Prostate gland (tissue), 2 donors: ENCODE data around the gene USP4. TPM values are rescaled to one million over a fixed set of nuclear protein-coding genes. Genes with fewer than 3 reads are reported as not detected.

Source experiments
- DNase-seq: peaks from one replicate; pipeline ENCODE4 v3.0.0-alpha.2; 2019; ENCODE audit warnings: low spot score
- H3K27ac ChIP-seq, 2 donors: fragments of 200-600 bp; sonication (generic); 2 replicates each; pipeline ENCODE4 v1.5.1; 2017 to 2019
- H3K27me3 ChIP-seq: fragments of 200-600 bp; sonication (generic); replicated peaks from 2 replicates; pipeline ENCODE4 v1.5.1; 2019; ENCODE audit not compliant: insufficient read depth
- H3K36me3 ChIP-seq, 2 donors: fragments of 200-600 bp; sonication (generic); 1 replicate in 1 of 2; 2 replicates in 1 of 2; pipeline versions ENCODE4 v1.5.1 to v1.8.1; 2017 to 2019
- H3K4me1 ChIP-seq: fragments of 200-600 bp; sonication (generic); replicated peaks from 2 replicates; pipeline ENCODE4 v1.5.1; 2019
- H3K4me3 ChIP-seq, 2 donors: fragments of 200-600 bp; sonication (generic); 2 replicates each; pipeline ENCODE4 v1.5.1; 2017 to 2019
- H3K9me3 ChIP-seq: fragments of 200-600 bp; sonication (generic); 2 replicates; pipeline ENCODE4 v1.5.1; 2017
- CTCF ChIP-seq, 4 experiments: fragments of 200-600 bp in 2 of 4; fragments of 450-650 bp in 2 of 4; sonication (generic) in 2 of 4; IDR thresholded peaks; 1 replicate in 3 of 4; 2 replicates in 1 of 4; pipeline ENCODE4 v1.5.1; 2016 to 2019; ENCODE audit warnings: antibody characterized with exemption in 4 of 4, mild to moderate bottlenecking in 2 of 4, moderate library complexity in 2 of 4
- POLR2A ChIP-seq: fragments of 450-650 bp; IDR thresholded peaks from one replicate; pipeline ENCODE4 v1.6.1; 2016; ENCODE audit warnings: antibody characterized with exemption, mild to moderate bottlenecking
- POLR2AphosphoS5 ChIP-seq: sonication (generic); formaldehyde crosslinking; IDR thresholded peaks from one replicate; pipeline ENCODE4 v1.6.1; 2017; ENCODE audit warnings: antibody characterized with exemption
- WGBS: methylation state at CpG from one replicate; pipeline ENCODE4 v1.1.5; 2018; 5-methylcytosine and 5-hydroxymethylcytosine counted together
- intact Hi-C: fragments of 100-400 bp; cut with DNase I; formaldehyde crosslinking; loops from one replicate; pipeline ENCODE4 v1.14.2; 2022
- total RNA-seq, 2 donors: library from RNA; depleted of rRNA; stranded (reverse); fragments of >200 nt; gene quantifications; one replicate each; pipeline ENCODE4 v1.1.0, GENCODE V29; 2016

USP4 gene
- total RNA-seq, 2 donors from 2014 or later: 18.3 to 30.8 TPM

GRCh38 chr3:49276475-49277382, 63.1 kb downstream of the USP4 start, which contains the start of gene C3orf62:
TSS of gene C3orf62 (minus strand) at chr3:49277232. CDS start at chr3:49276872, 360 bp downstream.
- H3K4me3 ChIP-seq: peak within 1 kb of the TSS; percentile 35 to 42
- 1% methylated on average over 44 of the region's 51 CpGs for WGBS
- H3K4me1 ChIP-seq: peaks cover 21% of the 10 kb centered on the region
- peak within 1 kb of the TSS; percentile 96 to 98 for H3K27ac ChIP-seq
- H3K27me3 ChIP-seq: no peaks in the 10 kb centered on the region
- DNase-seq: peak; percentile 87
- intact Hi-C loops: loop anchor here (5.0 kb wide), 1 partner anchor 104 kb away; the partner anchor contains the start of gene KLHDC8B
- H3K36me3 ChIP-seq: no peaks in the 10 kb centered on the region
- no peak for TF ChIP-seq POLR2A
- no peak for TF ChIP-seq CTCF (IDR thresholded peaks at IDR 0.05)
- no peak for TF ChIP-seq POLR2AphosphoS5
- H3K9me3 ChIP-seq: no peaks in the 10 kb centered on the region

- Histone ChIP-seq H3K36me3 (no peaks in the 10 kb centered on the region), H3K4me3 (no peak overlapping the region), H3K27me3 (no peaks in the 10 kb centered on the region), H3K27ac (no peak overlapping the region), H3K4me1 (peaks cover 16% of the 10 kb centered on the region), H3K9me3 (no peaks in the 10 kb centered on the region)
- 95% methylated on average over 11 of the region's 11 CpGs for WGBS
- intact Hi-C loops: no loop called here
- DNase-seq: no peak
- TF ChIP-seq POLR2A (no peak), CTCF (IDR thresholded peaks at IDR 0.05) (no peak), POLR2AphosphoS5 (no peak)
Observed at GRCh38 chr3:49273825-49274532, 65.9 kb downstream of the USP4 start.

- Histone ChIP-seq H3K4me1 (peaks cover 3% of the 10 kb centered on the region), H3K36me3 (no peaks in the 10 kb centered on the region), H3K9me3 (no peaks in the 10 kb centered on the region), H3K4me3 (no peak overlapping the region), H3K27ac (no peak overlapping the region), H3K27me3 (no peaks in the 10 kb centered on the region)
- no peak for TF ChIP-seq CTCF (IDR thresholded peaks at IDR 0.05)
- WGBS: 73% methylated on average over 4 of the region's 4 CpGs
- intact Hi-C loops: no loop called here
- DNase-seq: no peak
Observed at GRCh38 chr3:49271047-49271446, 68.8 kb downstream of the USP4 start.

- no peak for DNase-seq
- Histone ChIP-seq H3K4me1 (no peaks in the 10 kb centered on the region), H3K4me3 (no peak overlapping the region), H3K27me3 (no peaks in the 10 kb centered on the region), H3K36me3 (no peaks in the 10 kb centered on the region), H3K9me3 (no peaks in the 10 kb centered on the region), H3K27ac (no peak overlapping the region)
- TF ChIP-seq POLR2A (no peak), CTCF (IDR thresholded peaks at IDR 0.05) (no peak), POLR2AphosphoS5 (no peak)
- intact Hi-C loops: no loop called here
- WGBS: 96% methylated on average over 2 of the region's 2 CpGs
Observed at GRCh38 chr3:49270156-49270500, 69.7 kb downstream of the USP4 start.
